Activated CD8-positive, alpha-beta memory T cell treated with anti-CD3 and anti-CD28 coated beads, Interleukin-2, amount 50 U/mL, for 1 hour (primary cell): Measurements from ENCODE around the gene NALCN.

ENCODE experiments used
- DNase-seq: peaks from one replicate; pipeline ENCODE4 v3.0.0-alpha.2; 2020; ENCODE audit errors: extremely low read depth

The NALCN gene

DNA sequence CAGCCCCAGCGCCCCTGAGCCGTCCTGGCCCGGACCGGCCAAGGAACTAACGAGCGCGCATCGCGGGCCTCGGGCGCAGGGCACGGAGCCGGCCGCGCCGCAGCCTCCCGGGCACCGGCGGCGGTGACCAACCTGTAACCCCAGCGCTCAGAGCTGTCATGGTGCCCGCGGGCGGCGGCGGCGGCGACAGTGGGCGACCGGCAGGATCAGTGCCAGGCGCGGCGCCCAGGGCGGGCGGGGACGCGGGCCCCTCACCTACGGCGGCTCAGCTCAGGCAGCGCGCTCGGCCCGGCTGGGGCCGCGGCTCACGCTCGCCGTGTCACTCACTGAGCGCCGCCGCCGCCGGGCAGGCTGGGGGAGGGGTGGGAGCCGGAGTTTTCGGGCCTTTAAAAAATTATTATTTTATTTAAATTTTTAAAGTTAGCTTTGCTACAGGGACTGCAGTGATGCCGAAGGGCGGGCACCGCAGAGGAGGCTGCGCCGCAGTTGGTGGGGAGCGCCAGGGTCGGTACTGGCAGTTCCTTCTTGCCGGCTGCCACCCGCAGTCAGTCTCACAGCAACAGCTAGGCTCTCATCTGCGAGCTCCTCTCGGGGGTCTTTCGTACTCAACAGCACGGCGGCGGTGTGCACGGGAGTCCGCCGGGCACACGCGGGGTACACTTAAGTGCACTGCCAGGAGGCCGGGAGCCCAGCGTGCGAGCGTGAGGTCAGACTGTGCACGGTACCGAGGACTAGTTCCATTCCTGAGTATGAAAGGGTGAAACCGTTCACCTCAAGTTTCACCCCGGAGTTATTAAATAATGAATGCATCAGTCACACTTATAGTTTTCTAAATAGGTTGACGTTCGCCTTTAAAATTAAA, at the start of gene NALCN:
TSS of gene NALCN (minus strand) at position 328 of the 862 bp plus-strand sequence. CDS start 17,382 bp downstream, outside the sequence.
- DNase-seq, result no peak

DNA sequence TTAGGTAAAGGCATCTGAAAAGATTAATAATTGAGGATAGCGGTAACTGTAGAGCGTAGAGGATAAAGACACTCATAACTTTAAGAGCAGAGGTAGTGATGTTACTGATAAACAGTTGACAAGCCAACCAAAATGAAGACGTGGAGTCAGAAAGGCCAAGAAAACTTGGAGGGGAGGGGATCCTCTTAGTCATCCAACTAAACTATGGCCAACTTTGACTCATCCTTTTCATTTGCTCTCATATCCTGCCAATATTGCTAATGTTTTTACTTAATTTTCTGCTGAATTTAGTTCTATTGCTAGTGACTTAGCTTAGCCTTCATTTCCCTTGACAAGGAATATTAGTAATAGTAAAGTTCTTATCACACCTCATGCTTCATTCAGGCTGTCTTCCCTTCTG, 49.6 kb upstream of the NALCN start:
- DNase-seq, result no peak

DNA sequence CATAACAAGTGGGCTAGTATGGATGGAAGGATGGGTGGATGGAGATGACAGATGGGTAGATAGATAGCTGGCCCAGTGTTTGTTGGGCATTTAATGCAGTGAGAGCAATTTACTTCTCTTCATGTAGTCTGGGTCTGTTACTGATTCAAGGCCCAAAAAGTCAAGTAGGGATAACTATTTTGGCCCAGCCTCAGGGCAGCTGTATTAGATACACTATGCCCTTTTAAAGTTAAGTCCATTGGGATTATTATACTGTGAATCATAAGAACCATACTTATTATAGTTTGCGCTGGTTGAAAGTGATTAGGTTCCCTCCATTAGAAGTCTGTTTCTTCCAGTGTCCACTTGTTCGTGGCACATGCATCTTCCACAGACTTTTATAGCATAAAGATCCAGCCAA, 40.9 kb upstream of the NALCN start:
- no peak for DNase-seq

DNA sequence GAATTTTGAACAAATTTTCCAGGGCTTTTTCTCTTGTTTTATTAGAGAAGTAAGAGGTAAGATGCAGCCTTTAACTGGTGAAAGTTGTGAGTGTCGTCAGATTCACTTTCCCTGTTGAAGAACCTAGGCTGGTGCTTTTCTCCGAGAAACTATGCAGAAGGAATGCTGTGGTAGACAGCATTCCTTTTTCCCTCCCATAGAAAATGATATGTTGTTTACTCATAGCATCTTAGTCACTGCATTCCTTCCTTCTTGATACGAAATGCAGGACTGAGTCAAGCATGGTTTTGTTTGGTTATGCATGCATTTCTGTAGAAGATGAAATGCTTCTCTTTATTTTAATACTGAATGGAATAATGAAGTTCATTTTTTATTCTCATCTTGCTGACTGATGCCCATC, 39.6 kb upstream of the NALCN start:
- no peak for DNase-seq

DNA sequence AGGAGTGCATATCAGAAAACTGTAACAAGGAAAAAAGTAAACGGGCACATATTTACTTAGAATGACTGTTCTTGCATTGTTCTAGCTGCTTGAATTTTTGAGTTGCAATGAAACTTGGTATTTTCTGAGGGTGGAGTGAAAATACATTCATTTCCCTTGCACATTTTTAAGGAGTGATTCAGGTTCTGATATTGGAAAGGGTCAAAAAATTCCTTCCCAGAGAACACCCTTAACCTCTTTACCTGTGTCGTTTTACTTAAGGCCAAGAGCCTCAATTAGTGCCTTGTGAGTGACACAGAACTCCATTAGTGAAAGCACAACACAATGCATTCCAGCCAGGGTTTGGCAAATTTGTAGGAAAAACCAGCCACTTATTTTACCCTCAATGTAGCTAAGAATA, 38.5 kb upstream of the NALCN start:
- DNase-seq, result no peak

DNA sequence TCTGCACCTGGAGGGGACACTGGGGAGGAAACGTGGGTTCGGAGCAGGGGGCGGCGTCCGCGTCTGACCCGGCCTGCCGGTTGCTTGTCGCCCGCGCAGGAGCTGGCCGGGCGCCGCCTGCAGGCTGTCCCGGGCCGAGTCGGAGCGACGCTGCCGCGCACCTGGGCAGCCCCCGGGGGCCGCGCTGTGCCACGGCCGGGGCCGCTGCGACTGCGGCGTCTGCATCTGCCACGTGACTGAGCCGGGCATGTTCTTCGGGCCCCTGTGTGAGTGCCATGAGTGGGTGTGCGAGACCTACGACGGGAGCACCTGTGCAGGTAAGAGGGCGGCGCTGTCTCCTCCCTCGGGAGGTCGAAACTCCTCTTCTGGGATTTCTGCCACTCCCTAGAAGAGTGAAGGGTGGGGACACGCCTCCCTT, 37.5 kb upstream of the NALCN start:
- DNase-seq, result no peak

DNA sequence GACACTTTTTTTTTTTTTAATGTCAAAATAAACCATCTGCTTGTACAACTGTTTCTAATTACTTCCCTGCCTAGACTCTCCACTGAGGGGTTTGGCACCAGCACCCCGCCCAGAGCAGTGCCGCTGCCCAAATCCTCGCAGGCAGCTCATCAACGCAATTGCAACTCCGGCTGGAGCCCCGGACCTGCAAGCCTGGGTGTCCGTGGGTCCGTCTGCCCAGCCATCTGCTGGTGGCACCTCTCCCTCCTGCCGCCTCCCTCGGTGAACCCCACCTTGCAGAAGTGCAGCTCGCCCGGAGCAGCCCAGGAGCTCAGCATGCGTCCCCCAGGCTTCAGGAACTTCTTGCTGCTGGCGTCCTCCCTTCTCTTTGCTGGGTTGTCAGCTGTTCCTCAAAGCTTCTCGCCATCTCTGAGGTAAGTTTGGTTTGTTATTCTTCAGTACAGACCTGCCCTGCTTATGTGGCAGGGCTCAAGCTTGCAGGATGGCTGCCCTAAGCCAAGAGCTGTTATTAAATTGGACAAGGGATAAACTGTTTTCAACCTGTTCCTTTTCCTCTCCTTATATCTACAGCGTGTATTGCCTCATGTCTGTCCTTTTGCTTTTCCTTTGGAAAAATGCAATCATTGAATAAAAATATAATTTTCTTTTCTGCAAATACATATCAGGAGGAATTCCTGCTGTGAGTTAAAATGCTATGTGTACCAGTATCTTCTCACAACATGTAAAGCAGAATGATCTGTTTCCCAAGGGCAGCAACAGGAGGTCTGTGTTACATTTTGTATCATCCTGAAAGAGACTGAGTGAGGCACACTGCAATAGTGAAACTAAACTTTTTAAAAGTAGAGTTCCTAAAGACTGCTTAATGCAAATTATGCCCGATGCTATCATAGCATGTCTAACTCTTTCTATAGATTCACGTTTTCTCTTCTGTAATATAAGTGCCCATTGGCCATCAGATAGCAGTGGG, 36.5 kb upstream of the NALCN start, which contains the start of gene ITGBL1:
TSS of gene ITGBL1 (plus strand) at position 157 of the 967 bp plus-strand sequence. CDS start at position 316, 159 bp downstream.
- DNase-seq, result no peak

DNA sequence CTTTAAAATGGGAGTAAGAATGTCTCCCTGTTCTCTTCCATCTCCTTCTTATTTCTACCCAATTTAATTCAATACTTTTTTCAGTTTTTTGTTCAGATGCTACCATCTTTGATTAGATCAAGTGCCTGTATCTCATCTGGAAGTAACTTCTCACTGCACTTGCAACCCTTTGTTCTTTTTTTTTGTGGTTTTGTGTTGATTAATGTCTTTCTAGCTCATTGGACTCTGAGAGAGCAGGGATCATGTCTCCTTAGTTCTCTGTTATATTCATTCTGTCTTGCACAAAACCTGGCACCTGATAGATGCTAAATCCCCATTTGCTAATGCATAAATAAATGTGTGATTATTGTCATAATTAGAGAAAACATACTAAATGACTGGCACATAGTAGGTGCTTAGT, 35.3 kb upstream of the NALCN start:
- no peak for DNase-seq

DNA sequence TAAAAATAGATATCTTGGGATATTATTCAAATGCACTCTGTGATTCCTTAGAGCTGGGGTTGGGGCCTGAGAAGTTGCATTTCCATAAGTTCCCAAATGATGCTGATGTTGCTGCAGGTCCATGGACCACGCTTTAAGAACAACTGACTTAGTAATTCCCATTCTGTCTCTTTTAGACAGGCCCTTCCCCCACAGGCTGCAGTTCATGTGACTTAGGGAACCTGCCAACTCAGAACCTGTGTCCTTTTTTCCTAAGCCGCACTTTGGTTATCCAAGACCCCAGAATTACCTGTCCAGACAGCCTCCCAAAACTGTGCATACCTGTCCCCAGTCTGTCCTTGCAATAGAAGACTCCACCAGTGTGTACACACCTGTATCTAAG, 34.4 kb upstream of the NALCN start:
- no peak for DNase-seq

DNA sequence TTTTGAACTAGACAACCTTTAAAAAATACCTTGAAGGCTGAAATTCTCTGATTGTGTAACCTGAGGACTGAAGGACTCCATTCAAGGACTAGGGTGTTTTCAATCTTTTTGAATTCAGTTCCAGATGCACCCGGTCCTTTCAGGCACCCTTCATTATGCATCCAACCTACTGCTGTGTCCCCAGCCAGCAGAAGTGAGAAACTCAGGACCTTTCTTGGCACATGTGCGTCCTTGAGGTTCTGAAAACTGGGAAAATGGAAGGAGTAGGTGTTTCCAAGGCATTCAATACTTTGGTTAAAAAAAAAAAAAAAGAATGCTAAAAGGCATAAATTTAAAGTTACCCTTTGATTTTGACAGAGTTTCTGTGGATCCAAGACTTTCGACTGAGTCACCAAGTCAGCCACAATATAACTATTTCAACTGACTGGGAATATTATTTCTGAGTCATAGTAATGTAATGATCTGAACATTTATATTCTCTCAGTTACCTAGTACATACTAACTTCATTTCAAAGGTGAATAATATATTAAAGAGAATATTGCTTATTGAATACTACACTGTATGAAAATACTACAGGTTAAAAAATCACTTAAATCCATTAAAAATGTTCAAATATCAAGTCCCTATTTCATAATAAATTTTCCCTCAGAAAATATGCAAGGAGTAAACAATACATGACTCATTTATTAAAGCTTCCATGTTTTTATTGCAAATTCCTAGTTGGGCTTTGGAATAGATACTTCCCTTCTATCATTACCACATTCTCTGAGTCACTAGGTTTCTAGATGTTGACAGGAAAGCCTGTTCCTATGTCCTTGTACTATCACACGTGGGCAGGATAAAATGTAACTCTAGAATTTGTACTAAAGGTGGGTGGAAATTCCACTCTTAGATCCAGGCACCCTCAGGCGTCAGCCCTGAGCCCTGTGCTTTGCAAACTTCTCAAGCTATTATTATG, 33.8 kb upstream of the NALCN start:
- DNase-seq, result no peak

DNA sequence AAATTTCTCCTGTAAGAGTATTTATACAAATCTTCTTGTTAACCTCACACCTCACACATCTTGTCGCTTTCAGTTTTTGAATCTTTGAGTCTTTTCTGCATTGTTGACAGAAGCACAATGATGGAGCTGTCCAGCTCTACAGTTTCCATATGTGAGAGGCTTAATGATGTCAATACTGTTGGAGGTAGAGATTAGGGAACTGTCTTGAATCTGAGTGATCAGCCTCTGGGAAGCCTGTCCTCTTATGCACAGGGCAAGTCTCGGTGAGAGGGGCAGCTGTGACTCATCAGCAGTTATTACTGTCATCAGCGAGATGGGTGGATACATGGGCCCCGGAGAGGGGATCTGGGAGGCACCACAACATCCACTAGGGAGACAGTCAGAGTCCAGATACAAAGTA, 31.5 kb upstream of the NALCN start:
- no peak for DNase-seq

DNA sequence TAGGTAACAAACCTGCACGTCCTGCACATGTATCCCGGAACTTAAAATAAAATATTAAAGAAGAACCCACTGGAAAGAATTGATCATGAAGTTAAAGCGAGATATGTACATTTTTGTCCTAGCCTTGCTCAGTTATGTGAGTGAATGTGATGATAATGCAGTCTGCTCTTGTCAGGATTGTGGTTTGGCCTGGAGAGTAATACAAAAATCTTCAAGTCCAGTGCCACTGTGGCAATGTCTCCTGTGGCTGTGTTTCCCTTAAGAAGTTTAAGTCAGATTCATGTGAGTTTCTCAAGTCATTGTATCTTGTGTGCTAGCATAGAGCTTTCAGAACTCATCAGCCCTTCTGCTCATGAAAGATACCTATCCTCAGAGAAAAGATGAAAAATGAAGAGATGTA, 18.2 kb upstream of the NALCN start:
- no peak for DNase-seq

DNA sequence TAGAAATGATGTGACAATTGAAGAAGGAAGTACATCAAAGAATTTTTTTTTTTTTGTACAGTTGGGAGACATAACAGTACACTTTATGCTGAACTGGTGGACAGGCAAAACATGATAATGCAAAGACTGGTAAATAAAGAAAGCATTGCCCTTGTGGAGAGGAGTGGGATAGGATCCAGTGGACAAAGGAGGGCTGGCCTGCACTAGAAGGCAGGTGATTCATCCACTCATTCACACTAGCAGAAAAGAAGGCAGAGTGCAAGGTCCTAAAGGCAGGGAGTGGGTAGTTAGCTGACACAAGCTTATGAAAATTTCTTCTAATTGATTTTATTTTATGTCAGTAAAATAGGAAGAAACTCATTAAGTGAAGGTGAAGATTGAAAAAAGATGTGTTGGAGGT, 17.6 kb upstream of the NALCN start:
- no peak for DNase-seq

DNA sequence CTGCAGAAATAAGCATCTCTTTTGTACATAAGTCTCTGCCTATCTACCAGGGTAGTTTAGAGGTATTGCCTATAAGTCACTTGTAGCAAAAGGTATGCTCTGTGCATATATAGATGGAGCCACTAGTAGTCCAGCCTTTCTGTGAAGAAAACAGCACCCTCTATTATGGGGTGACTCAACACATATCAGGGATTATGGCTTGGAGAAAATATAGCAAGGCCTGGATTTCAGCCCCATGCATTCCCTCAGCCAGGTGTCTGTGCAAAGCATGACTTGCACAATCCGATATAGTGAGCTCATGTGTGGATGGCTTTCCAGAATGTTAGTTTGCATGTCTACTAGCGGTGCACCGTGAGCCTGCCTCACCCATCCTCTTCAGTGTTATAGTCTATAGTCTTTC, 13.4 kb upstream of the NALCN start:
- no peak for DNase-seq

DNA sequence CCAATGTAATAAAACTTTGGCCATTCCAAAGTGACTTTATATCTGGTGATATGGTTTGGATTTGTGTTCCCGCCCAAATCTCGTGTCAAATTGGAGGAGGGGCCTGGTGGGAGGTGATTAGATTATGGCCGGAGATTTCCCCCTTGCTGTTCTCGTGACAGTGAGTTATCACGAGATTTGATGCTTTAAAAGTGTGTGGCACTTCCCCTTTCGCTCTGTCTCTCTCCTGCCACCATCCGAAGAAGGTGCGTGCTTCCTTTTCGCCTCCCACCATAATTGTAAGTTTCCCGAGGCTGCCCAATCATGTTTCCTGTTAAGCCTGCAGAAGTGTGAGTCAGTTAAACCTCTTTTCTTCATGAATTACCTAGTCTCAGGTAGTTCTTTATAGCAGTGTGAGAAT, 9.3 kb upstream of the NALCN start:
- no peak for DNase-seq

DNA sequence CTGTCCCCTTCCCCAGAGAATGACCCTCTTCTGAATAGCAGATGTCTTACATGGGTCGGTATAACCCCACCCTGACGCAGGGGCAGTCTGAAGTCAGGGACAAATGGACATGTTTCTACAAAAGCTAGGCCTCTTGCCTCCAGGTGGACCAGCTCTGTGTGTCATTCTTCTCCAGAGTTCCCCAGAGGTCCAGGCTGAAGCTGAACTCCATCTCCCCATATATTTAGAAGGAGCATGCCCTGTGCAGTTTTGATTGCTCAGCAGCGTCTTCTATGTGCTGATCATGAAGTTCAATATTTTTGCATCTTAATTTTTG, 8.8 kb upstream of the NALCN start:
- DNase-seq, result no peak

DNA sequence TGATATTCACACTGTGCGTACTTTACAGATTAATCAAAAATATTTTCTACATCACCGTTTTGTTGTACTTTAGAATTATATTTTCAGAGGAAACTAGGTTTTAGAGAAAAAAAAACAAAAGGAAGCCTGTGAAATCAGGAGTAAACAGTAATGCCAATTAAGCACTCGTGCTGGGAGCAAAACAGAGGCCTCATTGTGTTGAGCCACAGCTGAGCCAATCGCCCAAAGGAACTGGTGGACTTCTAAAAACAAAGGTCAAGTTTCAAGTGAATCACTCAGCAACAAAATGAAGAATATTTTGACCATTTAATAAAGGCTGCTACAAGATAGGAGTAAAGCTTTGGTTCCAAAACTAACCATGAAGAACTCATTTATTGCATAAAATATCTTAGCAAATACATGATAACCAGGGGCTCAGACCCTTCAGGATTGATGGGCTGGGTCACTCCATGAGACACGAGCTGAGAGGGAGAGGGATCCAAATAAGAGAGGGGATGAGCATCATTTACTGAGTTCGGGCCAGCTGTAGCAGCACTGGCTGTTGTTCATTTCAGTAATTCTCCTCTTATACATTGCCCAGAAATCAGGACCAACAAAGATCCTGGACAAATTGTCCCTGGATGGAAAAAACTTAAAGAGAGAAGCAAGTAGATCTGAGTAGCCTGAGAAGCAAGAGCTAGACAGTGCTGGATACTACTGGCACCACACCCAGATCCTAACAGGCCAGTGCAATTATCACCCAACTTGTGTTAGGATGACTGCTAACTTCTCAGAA, 8.3 kb upstream of the NALCN start:
- no peak for DNase-seq

DNA sequence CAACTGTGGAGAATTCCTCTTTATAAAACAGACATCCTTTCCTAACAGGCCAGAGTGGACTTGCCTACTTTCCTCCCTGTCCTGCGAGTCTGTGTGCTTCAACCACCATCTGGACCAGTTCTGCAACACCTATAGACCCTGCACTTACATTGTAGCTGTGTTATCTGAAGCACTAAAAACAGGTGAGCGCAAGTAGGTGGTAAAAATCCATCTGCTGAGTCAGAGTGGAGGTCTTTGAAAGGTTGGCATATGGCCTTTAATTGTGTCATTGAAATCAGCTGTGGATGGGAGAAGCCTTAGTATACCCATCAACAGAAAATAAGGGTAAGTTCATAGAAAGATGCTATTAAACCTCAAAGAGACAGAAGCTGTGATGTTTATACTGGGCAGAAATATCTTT, 7.6 kb upstream of the NALCN start:
- DNase-seq, result no peak

DNA sequence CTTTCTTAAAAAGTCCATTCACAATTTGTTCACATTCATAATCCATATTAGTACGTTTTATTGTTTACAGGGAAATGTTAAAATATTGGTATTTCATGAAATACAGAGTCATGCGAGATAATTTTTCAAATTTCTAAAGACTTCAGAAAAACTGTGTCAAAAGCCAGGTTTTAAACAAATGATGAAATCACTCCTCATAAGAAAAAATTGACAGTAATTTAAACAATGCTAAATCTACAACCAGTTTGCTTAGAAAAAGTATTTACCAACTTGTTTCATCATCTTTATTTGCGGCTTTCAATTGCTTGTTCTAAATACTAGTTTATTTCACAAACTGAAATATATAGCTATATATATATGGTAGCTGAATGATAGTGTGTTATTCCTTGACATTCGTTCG, 1.2 kb upstream of the NALCN start:
- no peak for DNase-seq

DNA sequence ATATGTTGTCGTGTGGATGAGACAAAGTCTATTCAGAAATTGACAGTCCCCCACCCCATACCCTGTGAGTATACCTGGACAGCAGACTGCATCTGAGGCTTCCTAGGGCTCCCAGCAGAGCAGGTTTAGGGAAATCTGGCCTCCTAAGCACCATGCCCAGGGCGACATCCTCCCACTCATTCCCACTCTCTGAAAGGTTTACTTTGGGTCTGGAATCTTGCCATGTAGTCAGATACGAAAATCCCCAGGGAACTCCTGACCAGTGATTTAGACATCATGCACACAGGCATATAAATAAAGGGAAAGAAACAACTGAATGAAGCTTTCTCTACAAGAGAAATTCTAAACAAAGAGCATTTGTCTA, 717 bp upstream of the NALCN start:
- no peak for DNase-seq
